Panc1 (cell line): Measurements from ENCODE around the gene SPTLC2. TPM values are rescaled to one million over a fixed set of nuclear protein-coding genes. Genes with fewer than 3 reads are reported as not detected.
A peak's percentile ranks its signal among the peaks of the same experiment; 100 is the strongest.
"Not testable (repeated sequence)": the region's sequence is repeated elsewhere in the genome, so short reads cannot be mapped to it uniquely, and the experiment has no call there.

Source experiments
- ATAC-seq: fragments of 200-7000 bp; cut with Tn5 transposase; 2 replicates; pipeline ENCODE4 v1.9.1; 2020; ENCODE audit warnings: mild to moderate bottlenecking, moderate library complexity
- BruUV-seq: library from RNA; stranded (reverse); fragments of 400-500 nt; replicated peaks from 2 replicates; lab custom pipeline; 2021; lab: Mats Ljungman, UMichigan
- CTCF ChIA-PET: fragments of 300-600 bp; sonication (Branson Sonifier 250); formaldehyde crosslinking; loops from one replicate; lab custom pipeline; 2022; ENCODE audit warnings: antibody characterized with exemption; lab: Charles Lee
- POLR2A ChIA-PET: fragments of 300-600 bp; sonication (Branson Sonifier 250); formaldehyde crosslinking; loops from one replicate; lab custom pipeline; 2022; ENCODE audit warnings: antibody characterized with exemption; lab: Charles Lee
- DNase-seq: peaks from one replicate; pipeline ENCODE4 v3.0.0-alpha.2; 2010; ENCODE audit warnings: low read depth, low spot score
- H3K27ac ChIP-seq: 2 replicates; pipeline ENCODE4 v1.5.1; 2011; ENCODE audit warnings: mild to moderate bottlenecking, low read length, inconsistent platforms
- H3K27me3 ChIP-seq: fragments of 200-500 bp; sonication (Bioruptor generic); 2 replicates; pipeline ENCODE4 v1.6.0; 2014; ENCODE audit warnings: low read length, inconsistent platforms; ENCODE audit not compliant: control insufficient read depth, insufficient read depth
- H3K36me3 ChIP-seq: fragments of 200-500 bp; sonication (Bioruptor generic); 2 replicates; pipeline ENCODE4 v1.5.1; 2014; ENCODE audit warnings: inconsistent platforms, mild to moderate bottlenecking, low read length, moderate library complexity; ENCODE audit not compliant: control insufficient read depth, insufficient read depth
- H3K4me1 ChIP-seq: 2 replicates; pipeline ENCODE4 v1.5.1; 2011; ENCODE audit warnings: inconsistent platforms, mild to moderate bottlenecking, low read length, moderate library complexity; ENCODE audit not compliant: control insufficient read depth, insufficient read depth
- H3K4me3 ChIP-seq, 2 experiments: 2 replicates each; pipeline ENCODE4 v1.5.1; 2011 to 2012; ENCODE audit warnings: low read depth in 2 of 2, low read length in 2 of 2, mild to moderate bottlenecking in 2 of 2, inconsistent platforms in 1 of 2, moderate library complexity in 1 of 2
- H3K9me3 ChIP-seq: fragments of 200-500 bp; sonication (Bioruptor generic); 2 replicates; pipeline ENCODE4 v1.5.1; 2014; ENCODE audit warnings: low read depth, mild to moderate bottlenecking, inconsistent platforms, low read length, moderate library complexity; ENCODE audit not compliant: control insufficient read depth, insufficient read depth
- CTCF ChIP-seq: fragments of 450-650 bp; IDR thresholded peaks from 2 replicates; pipeline ENCODE4 v1.5.1; 2017; ENCODE audit warnings: mild to moderate bottlenecking
- POLR2AphosphoS5 ChIP-seq: IDR thresholded peaks from 2 replicates; pipeline ENCODE4 v1.6.1; 2012; ENCODE audit warnings: mild to moderate bottlenecking, low read depth, low read length, moderate library complexity
- REST ChIP-seq, 2 experiments: IDR thresholded peaks; 2 replicates each; pipeline ENCODE4 v1.6.1; 2011 to 2012; ENCODE audit warnings: low read depth in 2 of 2, control low read depth in 1 of 2, low read length in 1 of 2, mild to moderate bottlenecking in 1 of 2, moderate library complexity in 1 of 2; ENCODE audit not compliant: insufficient read depth in 1 of 2
- SIN3A ChIP-seq: IDR thresholded peaks from 2 replicates; pipeline ENCODE4 v1.6.1; 2012; ENCODE audit warnings: low read depth, mild to moderate bottlenecking, low read length, moderate library complexity, borderline replicate concordance; ENCODE audit not compliant: insufficient read depth
- TCF7L2 ChIP-seq: IDR thresholded peaks from 2 replicates; pipeline ENCODE4 v1.6.1; 2011; ENCODE audit warnings: mild to moderate bottlenecking, low read depth, low read length, inconsistent platforms
- in situ Hi-C: cut with HindIII; loops from 2 replicates; pipeline ENCODE4 v1.10.0; 2016; ENCODE audit warnings: low sequenced_read_pairs, low pct_unique_long_range_greater_than_20kb
- intact Hi-C: fragments of 100-400 bp; cut with micrococcal nuclease; formaldehyde crosslinking; loops from one replicate; pipeline ENCODE4 v1.10.0; 2022; ENCODE audit not compliant: unreplicated experiment
- total RNA-seq: library from RNA; stranded (reverse); gene quantifications from one replicate; pipeline ENCODE4 v1.2.1, GENCODE V29; 2021; ENCODE audit not compliant: unreplicated experiment

Gene SPTLC2
- total RNA-seq, 1 experiment from 2014 or later: 21.0 TPM

- intact Hi-C loops: loop anchor here (10.0 kb wide), 1 partner anchor 83 kb away; no protein-coding TSS in a partner anchor
- Histone ChIP-seq H3K9me3 (no peaks in the 10 kb centered on the region), H3K27ac (no peak overlapping the region), H3K4me1 (no peaks in the 10 kb centered on the region), H3K27me3 (no peaks in the 10 kb centered on the region), H3K4me3 (no peak overlapping the region), H3K36me3 (peaks cover 5% of the 10 kb centered on the region)
- in situ Hi-C loops: no loop called here
- DNase-seq (no peak), ATAC-seq (no peak; the same call in 1 of the 2 replicates)
- no TSS peak for BruUV-seq
- POLR2A ChIA-PET: no interaction called here
- TF ChIP-seq CTCF (peak; percentile 14; the same call in 1 of the 2 replicates), SIN3A (no peak)
- CTCF ChIA-PET: interaction anchor here (0.6 kb wide), 1 partner anchor 71 kb away, joined by 4 read pairs; no protein-coding TSS in a partner anchor
Measured at GRCh38 chr14:77547512-77548180, 68.8 kb downstream of the SPTLC2 start.

GRCh38 chr14:77545171-77545570, 71.3 kb downstream of the SPTLC2 start:
- H3K4me3 ChIP-seq, in situ Hi-C loops, POLR2A ChIA-PET, CTCF ChIA-PET, H3K36me3 ChIP-seq, DNase-seq, H3K4me1 ChIP-seq, BruUV-seq, H3K9me3 ChIP-seq, ATAC-seq, H3K27me3 ChIP-seq, H3K27ac ChIP-seq: not testable (repeated sequence)
- intact Hi-C loops: loop anchor here (10.0 kb wide), 1 partner anchor 80 kb away; no protein-coding TSS in a partner anchor

GRCh38 chr14:77544571-77544970, 71.9 kb downstream of the SPTLC2 start:
- in situ Hi-C loops: no loop called here
- H3K9me3 ChIP-seq: no peaks in the 10 kb centered on the region

More at GRCh38 chr14:77544571-77544970, 71.9 kb downstream of the SPTLC2 start:
- ChIA-PET CTCF (no interaction called here), POLR2A (no interaction called here)
- DNase-seq: no peak
- H3K36me3 ChIP-seq: peaks cover 5% of the 10 kb centered on the region
- no peak for ATAC-seq
- H3K27ac ChIP-seq: no peak overlapping the region
- H3K27me3 ChIP-seq: no peaks in the 10 kb centered on the region
- intact Hi-C loops: loop anchor here (10.0 kb wide), 1 partner anchor 80 kb away; no protein-coding TSS in a partner anchor
- H3K4me3 ChIP-seq: no peak overlapping the region
- H3K4me1 ChIP-seq: no peaks in the 10 kb centered on the region
- no peak for TF ChIP-seq SIN3A
- no peak for TF ChIP-seq CTCF
- TF ChIP-seq REST (IDR thresholded peaks at IDR 0.05; ENCODE audit: insufficient read depth in 1 of 2, low read depth in 2 of 2, low read length in 1 of 2): no peak
- TF ChIP-seq POLR2AphosphoS5: no peak
- TF ChIP-seq TCF7L2: no peak
- BruUV-seq: no TSS peak
